ENCODE results near the gene ARID1B.

The ARID1B gene

GRCh38 chr6:156756630-156757610, 20.3 kb upstream of the ARID1B start:
- H3K27ac ChIP-seq (ENCODE audit: low read depth, low read length) = no peak overlapping the region
- H3K4me3 ChIP-seq (ENCODE audit: low read length) = no peak overlapping the region
- H3K36me3 ChIP-seq (ENCODE audit: insufficient read depth, low read length) = no peaks in the 10 kb centered on the region
- 89% methylated on average over 8 of the region's 8 CpGs for WGBS
- peaks cover 4% of the 10 kb centered on the region; the same call in 1 of the 2 replicates for H3K4me1 ChIP-seq (ENCODE audit: insufficient read depth, low read length)
- no peaks in the 10 kb centered on the region for H3K27me3 ChIP-seq (ENCODE audit: insufficient read depth, low read length)
- H3K9ac ChIP-seq (ENCODE audit: low read depth, low read length) = no peak overlapping the region
- H3K9me3 ChIP-seq (ENCODE audit: insufficient read depth, low read depth, low read length) = no peaks in the 10 kb centered on the region

- H3K9me3 ChIP-seq (ENCODE audit: insufficient read depth, low read depth, low read length) = no peaks in the 10 kb centered on the region
- H3K4me1 ChIP-seq (ENCODE audit: insufficient read depth, low read length) = no peaks in the 10 kb centered on the region
- WGBS = 100% methylated on average over 2 of the region's 2 CpGs
These were observed 19.3 kb upstream of the ARID1B start for GRCh38 chr6:156757849-156758248.

GRCh38 chr6:156760377-156760776, 16.8 kb upstream of the ARID1B start:
- H3K27me3 ChIP-seq (ENCODE audit: insufficient read depth, low read length) = no peaks in the 10 kb centered on the region
- H3K4me1 ChIP-seq (ENCODE audit: insufficient read depth, low read length) = no peaks in the 10 kb centered on the region
- H3K27ac ChIP-seq (ENCODE audit: low read depth, low read length) = no peak overlapping the region

More at GRCh38 chr6:156757849-156758248, 19.3 kb upstream of the ARID1B start:
- Histone ChIP-seq H3K9ac (ENCODE audit: low read depth, low read length) (no peak overlapping the region), H3K27me3 (ENCODE audit: insufficient read depth, low read length) (no peaks in the 10 kb centered on the region), H3K4me3 (ENCODE audit: low read length) (no peak overlapping the region), H3K27ac (ENCODE audit: low read depth, low read length) (no peak overlapping the region), H3K36me3 (ENCODE audit: insufficient read depth, low read length) (no peaks in the 10 kb centered on the region)

GRCh38 chr6:156762547-156762946, 14.6 kb upstream of the ARID1B start:
- H3K4me3 ChIP-seq (ENCODE audit: low read length) = no peak overlapping the region
- no peak overlapping the region for H3K9ac ChIP-seq (ENCODE audit: low read depth, low read length)
- 94% methylated on average over 7 of the region's 7 CpGs for WGBS
- H3K27me3 ChIP-seq (ENCODE audit: insufficient read depth, low read length) = no peaks in the 10 kb centered on the region
- no peaks in the 10 kb centered on the region for H3K4me1 ChIP-seq (ENCODE audit: insufficient read depth, low read length)
- no peaks in the 10 kb centered on the region for H3K9me3 ChIP-seq (ENCODE audit: insufficient read depth, low read depth, low read length)
- H3K36me3 ChIP-seq (ENCODE audit: insufficient read depth, low read length) = no peaks in the 10 kb centered on the region
- H3K27ac ChIP-seq (ENCODE audit: low read depth, low read length) = no peak overlapping the region

More at GRCh38 chr6:156760377-156760776, 16.8 kb upstream of the ARID1B start:
- no peak overlapping the region for H3K4me3 ChIP-seq (ENCODE audit: low read length)
- no peaks in the 10 kb centered on the region for H3K36me3 ChIP-seq (ENCODE audit: insufficient read depth, low read length)
- no peaks in the 10 kb centered on the region for H3K9me3 ChIP-seq (ENCODE audit: insufficient read depth, low read depth, low read length)
- H3K9ac ChIP-seq (ENCODE audit: low read depth, low read length) = no peak overlapping the region
- 89% methylated on average over 4 of the region's 4 CpGs for WGBS

- Histone ChIP-seq H3K27me3 (ENCODE audit: insufficient read depth, low read length) (no peaks in the 10 kb centered on the region), H3K27ac (ENCODE audit: low read depth, low read length) (no peak overlapping the region), H3K4me3 (ENCODE audit: low read length) (no peak overlapping the region), H3K9me3 (ENCODE audit: insufficient read depth, low read depth, low read length) (no peaks in the 10 kb centered on the region), H3K9ac (ENCODE audit: low read depth, low read length) (no peak overlapping the region), H3K4me1 (ENCODE audit: insufficient read depth, low read length) (0 out of 2 replicates have a peak, but pooled peaks cover 6% of the 10 kb centered on the region), H3K36me3 (ENCODE audit: insufficient read depth, low read length) (no peaks in the 10 kb centered on the region)
- 95% methylated on average over 10 of the region's 10 CpGs for WGBS
These were observed 12.1 kb upstream of the ARID1B start for GRCh38 chr6:156765117-156765516.

GRCh38 chr6:156767603-156768467, 9.3 kb upstream of the ARID1B start:
- Histone ChIP-seq H3K4me1 (ENCODE audit: insufficient read depth, low read length) (0 out of 2 replicates have a peak, but pooled peaks cover 6% of the 10 kb centered on the region), H3K9ac (ENCODE audit: low read depth, low read length) (no peak overlapping the region), H3K27ac (ENCODE audit: low read depth, low read length) (no peak overlapping the region), H3K4me3 (ENCODE audit: low read length) (no peak overlapping the region), H3K27me3 (ENCODE audit: insufficient read depth, low read length) (no peaks in the 10 kb centered on the region), H3K9me3 (ENCODE audit: insufficient read depth, low read depth, low read length) (no peaks in the 10 kb centered on the region), H3K36me3 (ENCODE audit: insufficient read depth, low read length) (no peaks in the 10 kb centered on the region)
- 95% methylated on average over 7 of the region's 9 CpGs for whole genome bisulfite sequencing

- no peak overlapping the region for H3K27ac ChIP-seq (ENCODE audit: low read depth, low read length)
- peaks cover 38% of the 10 kb centered on the region for H3K4me1 ChIP-seq (ENCODE audit: insufficient read depth, low read length)
- no peak overlapping the region for H3K9ac ChIP-seq (ENCODE audit: low read depth, low read length)
- WGBS = 74% methylated on average over 2 of the region's 3 CpGs
- H3K4me3 ChIP-seq (ENCODE audit: low read length) = no peak overlapping the region
- no peaks in the 10 kb centered on the region for H3K9me3 ChIP-seq (ENCODE audit: insufficient read depth, low read depth, low read length)
- H3K27me3 ChIP-seq (ENCODE audit: insufficient read depth, low read length) = no peaks in the 10 kb centered on the region
- H3K36me3 ChIP-seq (ENCODE audit: insufficient read depth, low read length) = no peaks in the 10 kb centered on the region
These were observed 6.1 kb upstream of the ARID1B start for GRCh38 chr6:156771047-156771446.

GRCh38 chr6:156771761-156772160, 5.4 kb upstream of the ARID1B start:
- 94% methylated on average over 7 of the region's 7 CpGs for WGBS
- Histone ChIP-seq H3K9ac (ENCODE audit: low read depth, low read length) (no peak overlapping the region), H3K9me3 (ENCODE audit: insufficient read depth, low read depth, low read length) (no peaks in the 10 kb centered on the region), H3K27ac (ENCODE audit: low read depth, low read length) (no peak overlapping the region), H3K27me3 (ENCODE audit: insufficient read depth, low read length) (no peaks in the 10 kb centered on the region), H3K4me1 (ENCODE audit: insufficient read depth, low read length) (peaks cover 44% of the 10 kb centered on the region), H3K4me3 (ENCODE audit: low read length) (no peak overlapping the region), H3K36me3 (ENCODE audit: insufficient read depth, low read length) (no peaks in the 10 kb centered on the region)

- Histone ChIP-seq H3K4me1 (ENCODE audit: insufficient read depth, low read length) (peaks cover 37% of the 10 kb centered on the region), H3K36me3 (ENCODE audit: insufficient read depth, low read length) (no peaks in the 10 kb centered on the region), H3K27me3 (ENCODE audit: insufficient read depth, low read length) (no peaks in the 10 kb centered on the region), H3K9ac (ENCODE audit: low read depth, low read length) (no peak overlapping the region), H3K9me3 (ENCODE audit: insufficient read depth, low read depth, low read length) (no peaks in the 10 kb centered on the region), H3K27ac (ENCODE audit: low read depth, low read length) (no peak overlapping the region), H3K4me3 (ENCODE audit: low read length) (no peak overlapping the region)
- 49% methylated on average over 5 of the region's 5 CpGs for WGBS
These were observed 3.7 kb upstream of the ARID1B start for GRCh38 chr6:156773476-156773875.

- Histone ChIP-seq H3K9ac (ENCODE audit: low read depth, low read length) (no peak overlapping the region), H3K4me3 (ENCODE audit: low read length) (peak overlapping the region; percentile 32)
These were observed 3.0 kb upstream of the ARID1B start for GRCh38 chr6:156773935-156774852.

More at GRCh38 chr6:156773935-156774852, 3.0 kb upstream of the ARID1B start:
- Histone ChIP-seq H3K9me3 (ENCODE audit: insufficient read depth, low read depth, low read length) (no peaks in the 10 kb centered on the region), H3K27me3 (ENCODE audit: insufficient read depth, low read length) (no peaks in the 10 kb centered on the region), H3K4me1 (ENCODE audit: insufficient read depth, low read length) (peaks cover 37% of the 10 kb centered on the region), H3K27ac (ENCODE audit: low read depth, low read length) (peak overlapping the region; percentile 80), H3K36me3 (ENCODE audit: insufficient read depth, low read length) (no peaks in the 10 kb centered on the region)
- 57% methylated on average over 14 of the region's 15 CpGs for WGBS

All from HUES64 (cell line).